Glutamatergic neuron (in vitro differentiated cells): Measurements from ENCODE around the gene ADAMTSL1. TPM values are rescaled to one million over a fixed set of nuclear protein-coding genes. Genes with fewer than 3 reads are reported as not detected.

Experiments
- DNase-seq: peaks from one replicate; pipeline ENCODE4 v3.0.0; 2022
- H3K27ac Mint-ChIP-seq: one replicate; pipeline ENCODE4 v1.8.0; 2020; ENCODE audit warnings: mild to moderate bottlenecking, mixed read lengths, inconsistent platforms; ENCODE audit not compliant: unreplicated experiment
- H3K27me3 Mint-ChIP-seq: one replicate; pipeline ENCODE4 v1.8.0; 2020; ENCODE audit warnings: mild to moderate bottlenecking, moderate library complexity, mixed read lengths, inconsistent platforms; ENCODE audit not compliant: unreplicated experiment
- H3K36me3 Mint-ChIP-seq: one replicate; pipeline ENCODE4 v1.8.0; 2020; ENCODE audit warnings: mild to moderate bottlenecking, mixed read lengths, inconsistent platforms; ENCODE audit not compliant: unreplicated experiment
- H3K4me1 Mint-ChIP-seq: one replicate; pipeline ENCODE4 v1.8.0; 2020; ENCODE audit warnings: mild to moderate bottlenecking, low read depth, mixed read lengths, inconsistent platforms; ENCODE audit not compliant: unreplicated experiment
- H3K4me3 Mint-ChIP-seq: one replicate; pipeline ENCODE4 v1.8.0; 2020; ENCODE audit warnings: mild to moderate bottlenecking, mixed read lengths, inconsistent platforms; ENCODE audit not compliant: unreplicated experiment
- H3K9me3 Mint-ChIP-seq: one replicate; pipeline ENCODE4 v1.8.0; 2020; ENCODE audit warnings: mild to moderate bottlenecking, moderate library complexity, mixed read lengths, inconsistent platforms; ENCODE audit not compliant: unreplicated experiment
- CTCF ChIP-seq: fragments of 200-600 bp; sonication (generic); IDR thresholded peaks from one replicate; pipeline ENCODE4 v1.5.0; 2021; ENCODE audit not compliant: partially characterized antibody, unreplicated experiment
- total RNA-seq: library from RNA; stranded (reverse); fragmentation: NEBNext Ultra II Directional; extraction: Animal tissue kit (Norgen Biotek cat#: 25700); gene quantifications from one replicate; pipeline ENCODE4 v1.2.1, GENCODE V29; 2021; ENCODE audit not compliant: unreplicated experiment

Gene ADAMTSL1
- total RNA-seq, 1 donor from 2014 or later: 0.91 TPM

- Mint-ChIP-seq H3K36me3 (no peaks in the 10 kb centered on the region), H3K9me3 (no peaks in the 10 kb centered on the region), H3K27ac (peak overlapping the region; percentile 90), H3K4me1 (peaks cover 18% of the 10 kb centered on the region), H3K4me3 (peak overlapping the region; percentile 43), H3K27me3 (peaks cover 4% of the 10 kb centered on the region)
- no peak for TF ChIP-seq CTCF
- DNase-seq: no peak
Measured at GRCh38 chr9:18611971-18612370, 138.0 kb downstream of the ADAMTSL1 start.

- no peak overlapping the region for H3K27ac Mint-ChIP-seq
Measured at GRCh38 chr9:18614116-18614515, 140.2 kb downstream of the ADAMTSL1 start.

GRCh38 chr9:18614651-18615050 lies 140.7 kb downstream of the ADAMTSL1 start:
- Mint-ChIP-seq H3K36me3 (no peaks in the 10 kb centered on the region), H3K4me3 (no peak overlapping the region), H3K4me1 (peaks cover 18% of the 10 kb centered on the region), H3K27me3 (peaks cover 4% of the 10 kb centered on the region), H3K27ac (no peak overlapping the region), H3K9me3 (no peaks in the 10 kb centered on the region)
- DNase-seq: no peak
- no peak for TF ChIP-seq CTCF

More at GRCh38 chr9:18614116-18614515, 140.2 kb downstream of the ADAMTSL1 start:
- peaks cover 4% of the 10 kb centered on the region for H3K27me3 Mint-ChIP-seq
- no peak overlapping the region for H3K4me3 Mint-ChIP-seq
- no peaks in the 10 kb centered on the region for H3K36me3 Mint-ChIP-seq
- no peak for DNase-seq
- TF ChIP-seq CTCF: no peak
- peaks cover 18% of the 10 kb centered on the region for H3K4me1 Mint-ChIP-seq
- H3K9me3 Mint-ChIP-seq: no peaks in the 10 kb centered on the region

GRCh38 chr9:18616976-18617375 lies 143.0 kb downstream of the ADAMTSL1 start:
- H3K9me3 Mint-ChIP-seq: no peaks in the 10 kb centered on the region
- H3K4me3 Mint-ChIP-seq: no peak overlapping the region
- no peaks in the 10 kb centered on the region for H3K36me3 Mint-ChIP-seq
- no peak for DNase-seq
- no peak overlapping the region for H3K27ac Mint-ChIP-seq
- peaks cover 4% of the 10 kb centered on the region for H3K4me1 Mint-ChIP-seq
- TF ChIP-seq CTCF: no peak
- H3K27me3 Mint-ChIP-seq: peaks cover under 1% of the 10 kb centered on the region

GRCh38 chr9:18617759-18618158 lies 143.8 kb downstream of the ADAMTSL1 start:
- peaks cover 2% of the 10 kb centered on the region for H3K4me1 Mint-ChIP-seq
- no peaks in the 10 kb centered on the region for H3K36me3 Mint-ChIP-seq
- no peak for TF ChIP-seq CTCF
- DNase-seq: no peak
- no peak overlapping the region for H3K27ac Mint-ChIP-seq
- no peaks in the 10 kb centered on the region for H3K27me3 Mint-ChIP-seq
- H3K4me3 Mint-ChIP-seq: no peak overlapping the region
- no peaks in the 10 kb centered on the region for H3K9me3 Mint-ChIP-seq
